G401 (cell line): ENCODE results near the gene CRB1. TPM values are rescaled to one million over a fixed set of nuclear protein-coding genes. Genes with fewer than 3 reads are reported as not detected.

Source experiments
- DNase-seq: peaks from one replicate; pipeline ENCODE4 v3.0.0-alpha.2; 2015; ENCODE audit warnings: low spot score
- in situ Hi-C: cut with HindIII; loops from 2 replicates; pipeline ENCODE4 v1.10.0; 2016; ENCODE audit warnings: low sequenced_read_pairs, mixed read lengths
- total RNA-seq: library from RNA; depleted of rRNA; stranded (reverse); fragments of >200 nt; shearing (Covaris generic); gene quantifications from 2 replicates; pipeline ENCODE4 v1.2.3, GENCODE V29; 2014

CRB1 gene
- total RNA-seq, 1 experiment from 2014 or later, result not detected

- in situ Hi-C loops, result no loop called here
- DNase-seq, result no peak
These were observed 19.8 kb downstream of the CRB1 start for GRCh38 chr1:197287863-197288262.

GRCh38 chr1:197302775-197303174, 34.7 kb downstream of the CRB1 start:
- DNase-seq, result no peak
- in situ Hi-C loops, result no loop called here

- in situ Hi-C loops, result no loop called here
- no peak for DNase-seq
These were observed 35.4 kb downstream of the CRB1 start for GRCh38 chr1:197303463-197303862.

GRCh38 chr1:197304638-197305200, 36.7 kb downstream of the CRB1 start:
- in situ Hi-C loops, result no loop called here
- DNase-seq, result peak; percentile 29

GRCh38 chr1:197305925-197306324, 37.9 kb downstream of the CRB1 start:
- no peak for DNase-seq
- in situ Hi-C loops, result no loop called here

- DNase-seq, result no peak
- in situ Hi-C loops, result no loop called here
These were observed 38.5 kb downstream of the CRB1 start for GRCh38 chr1:197306381-197307062.

GRCh38 chr1:197307136-197307535, 39.1 kb downstream of the CRB1 start:
- DNase-seq, result no peak
- in situ Hi-C loops, result no loop called here

GRCh38 chr1:197307551-197307950, 39.5 kb downstream of the CRB1 start:
- DNase-seq, result no peak
- in situ Hi-C loops, result no loop called here

- no peak for DNase-seq
- in situ Hi-C loops, result no loop called here
These were observed 43.0 kb downstream of the CRB1 start for GRCh38 chr1:197311081-197311480.

GRCh38 chr1:197312163-197312562, 44.1 kb downstream of the CRB1 start:
- DNase-seq, result no peak
- in situ Hi-C loops, result no loop called here

- in situ Hi-C loops, result no loop called here
- DNase-seq, result no peak
These were observed 45.7 kb downstream of the CRB1 start for GRCh38 chr1:197313713-197314112.

- in situ Hi-C loops, result no loop called here
- no peak for DNase-seq
These were observed 46.6 kb downstream of the CRB1 start for GRCh38 chr1:197314682-197315081.

- no peak for DNase-seq
- in situ Hi-C loops, result no loop called here
These were observed 51.6 kb downstream of the CRB1 start for GRCh38 chr1:197319631-197320030.

- in situ Hi-C loops, result no loop called here
- peak; percentile 45 for DNase-seq
These were observed 53.0 kb downstream of the CRB1 start for GRCh38 chr1:197320991-197321531.

- no peak for DNase-seq
- in situ Hi-C loops, result no loop called here
These were observed 53.8 kb downstream of the CRB1 start for GRCh38 chr1:197321811-197322210.

GRCh38 chr1:197327776-197328364, 59.8 kb downstream of the CRB1 start:
- peak; percentile 29 for DNase-seq
- in situ Hi-C loops, result no loop called here

GRCh38 chr1:197330213-197330612, 62.2 kb downstream of the CRB1 start:
- in situ Hi-C loops, result no loop called here
- no peak for DNase-seq

GRCh38 chr1:197331565-197331964, 63.5 kb downstream of the CRB1 start:
- no peak for DNase-seq
- in situ Hi-C loops, result no loop called here

GRCh38 chr1:197333041-197333440, 65.0 kb downstream of the CRB1 start:
- in situ Hi-C loops, result no loop called here
- DNase-seq, result no peak

GRCh38 chr1:197336571-197336970, 68.5 kb downstream of the CRB1 start:
- in situ Hi-C loops, result no loop called here

More at GRCh38 chr1:197336571-197336970, 68.5 kb downstream of the CRB1 start:
- DNase-seq, result no peak
